Stimulated activated CD4-positive, alpha-beta T cell treated with anti-CD3 and anti-CD28 coated beads, Interleukin-1b, Interleukin-23, amount 100 ng/mL, for 4 hours (primary cell): ENCODE measurements around the gene HJURP.

Source experiments
- DNase-seq, 2 donors: peaks; one replicate each; pipeline ENCODE4 v3.0.0-alpha.2; 2020; ENCODE audit warnings: low read depth in 2 of 2

HJURP gene

DNA sequence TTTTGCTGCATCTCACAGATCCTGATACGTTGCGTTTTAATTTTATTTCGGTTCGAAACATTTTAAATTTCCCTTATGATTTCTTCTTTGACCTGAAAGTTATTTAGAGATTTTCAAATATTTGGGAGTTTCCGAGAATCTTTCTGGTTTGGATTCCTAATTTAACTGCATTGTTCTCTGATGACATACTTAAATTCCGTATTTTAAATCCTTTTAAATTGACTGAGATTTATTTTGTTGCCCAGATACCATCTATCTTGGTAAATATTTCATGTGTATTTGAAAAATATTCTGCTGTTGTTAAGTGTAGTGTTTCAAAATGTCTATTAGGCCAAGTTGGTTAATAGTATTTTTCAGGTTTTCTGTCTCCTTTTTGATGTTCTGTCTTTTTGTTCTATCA lies 38.5 kb downstream of the HJURP start:
- DNase-seq = no peak

DNA sequence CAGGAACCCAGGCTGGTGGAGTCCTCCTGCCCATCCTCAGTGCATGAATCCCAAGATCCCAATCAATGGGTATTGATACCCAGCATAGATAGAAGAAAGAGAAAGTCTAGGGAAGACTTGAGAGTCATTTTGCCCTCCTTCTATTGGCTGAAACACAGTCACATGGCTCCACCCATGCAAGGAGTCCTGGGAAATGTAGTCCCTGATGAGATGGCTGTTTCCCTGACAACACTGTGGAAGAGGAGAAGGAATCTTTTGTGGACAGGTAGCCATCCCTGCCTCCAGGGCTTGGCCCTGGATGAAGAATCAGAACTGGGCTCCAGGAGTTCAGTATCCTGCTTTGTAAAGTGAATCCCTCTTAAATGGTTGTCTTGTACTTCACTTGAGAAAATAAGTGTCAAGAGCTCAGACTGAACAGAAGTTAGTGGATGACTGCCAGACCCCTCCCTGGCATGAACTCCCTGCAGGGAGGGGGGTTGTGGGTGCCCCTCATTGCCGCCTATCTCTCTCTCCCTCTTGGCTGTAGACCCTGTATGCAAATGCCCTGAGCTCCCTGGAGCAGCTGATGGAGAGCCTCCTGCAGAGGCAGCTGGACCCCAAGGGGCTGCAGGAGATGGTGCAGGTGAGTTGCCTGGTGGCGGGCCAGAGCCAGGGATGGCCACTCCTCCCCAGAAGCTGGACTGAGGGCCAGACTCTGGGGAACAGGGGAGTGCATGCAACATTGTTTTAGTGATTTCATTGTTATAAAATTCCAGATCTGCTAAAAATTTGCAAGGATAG lies 40.1 kb downstream of the HJURP start:
- DNase-seq = no peak

DNA sequence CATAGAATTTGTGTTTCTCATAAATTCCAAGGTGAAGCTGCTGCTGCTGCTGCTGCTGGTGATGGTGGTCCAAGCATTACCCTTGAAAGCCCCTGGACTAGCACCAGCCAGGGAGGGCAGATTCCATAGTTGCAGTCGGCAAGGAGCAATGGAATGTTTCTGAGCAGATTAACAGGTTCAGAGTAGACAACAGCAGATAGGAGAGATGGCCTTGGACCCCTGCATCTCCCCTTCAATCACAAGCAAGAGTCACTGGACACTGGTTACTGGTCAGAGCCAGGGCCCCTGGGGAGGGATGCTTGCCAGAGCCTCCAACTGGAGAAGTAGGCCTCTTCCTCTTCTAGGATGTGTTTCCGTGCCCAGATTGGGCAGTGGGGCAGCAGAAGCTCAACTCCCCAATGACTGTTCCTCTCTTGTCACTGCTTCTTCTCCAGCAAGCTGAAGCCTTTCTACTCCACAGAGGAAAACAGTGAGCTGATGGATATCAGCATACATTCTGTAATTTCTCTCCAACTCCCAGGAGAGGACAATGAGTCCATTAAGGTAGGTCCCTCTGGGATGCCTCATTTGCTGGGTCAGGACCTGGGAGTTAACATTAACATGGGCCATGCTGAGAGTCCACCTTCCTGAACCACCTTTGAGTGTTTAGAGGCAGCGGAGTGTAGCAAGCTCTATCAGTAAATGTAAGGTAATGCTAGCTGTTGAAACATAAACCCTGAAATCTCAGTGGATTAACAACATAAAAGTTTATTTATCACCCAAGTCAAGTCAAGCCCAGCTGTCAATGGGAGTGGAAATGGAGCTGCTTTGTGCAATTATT lies 40.9 kb downstream of the HJURP start:
- DNase-seq = no peak

DNA sequence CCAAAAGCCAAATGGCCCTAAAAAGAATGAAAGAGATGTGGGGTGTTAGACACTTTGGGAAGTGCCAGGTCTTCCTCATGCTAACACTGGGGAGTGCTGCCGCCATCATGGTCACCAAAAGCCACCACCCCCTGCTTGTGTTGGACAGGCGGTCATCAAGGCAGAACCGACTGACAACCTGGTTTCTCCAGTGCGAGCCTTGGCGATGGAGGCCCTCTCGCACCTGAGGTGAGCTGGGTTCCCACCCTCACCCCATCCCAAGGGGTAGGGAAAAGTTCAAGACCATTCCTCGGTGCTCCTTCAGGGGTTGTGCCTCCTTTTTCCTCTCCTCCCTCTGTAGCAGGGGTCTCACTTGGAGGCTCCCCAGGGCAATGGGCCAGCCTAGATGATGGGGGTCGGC lies 42.6 kb downstream of the HJURP start:
- no peak for DNase-seq

DNA sequence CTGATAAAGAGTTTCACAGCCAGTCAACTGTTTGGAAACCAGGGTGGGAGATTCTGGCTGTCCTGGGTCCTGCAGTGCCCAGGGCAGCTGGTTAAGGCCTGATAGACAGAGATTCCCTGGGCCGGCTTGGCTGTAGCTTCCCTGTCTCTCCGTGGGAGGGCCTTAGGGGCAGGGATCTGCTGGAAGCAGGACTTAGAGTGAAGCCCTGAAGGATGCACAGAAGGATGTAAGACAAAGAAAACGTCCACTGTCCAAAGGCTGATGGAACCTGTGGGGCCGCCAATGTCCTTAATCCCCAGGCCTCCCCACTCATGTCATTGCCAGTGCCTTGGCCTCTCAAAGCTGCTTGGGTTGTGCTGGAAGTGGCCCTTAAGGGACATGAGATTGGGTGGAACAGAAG lies 43.2 kb downstream of the HJURP start:
- DNase-seq = no peak

DNA sequence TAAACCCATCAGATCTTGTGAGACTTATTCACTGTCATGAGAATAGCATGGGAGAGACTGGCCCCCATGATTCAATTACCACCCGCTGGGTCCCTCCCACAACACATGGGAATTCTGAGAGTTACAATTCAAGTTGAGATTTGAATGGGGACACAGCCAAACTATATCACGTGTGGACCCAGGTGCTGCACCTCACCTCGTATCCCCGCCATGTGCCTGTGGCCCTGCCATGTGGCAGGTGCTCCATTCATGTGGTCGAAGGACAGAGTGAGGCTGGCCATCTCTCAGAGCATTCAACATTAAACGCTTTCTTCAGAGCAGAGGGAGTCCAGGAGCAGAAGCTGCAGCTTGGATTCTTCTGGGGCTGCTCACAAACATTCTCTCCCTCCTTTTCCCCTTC lies 44.0 kb downstream of the HJURP start:
- DNase-seq = no peak

DNA sequence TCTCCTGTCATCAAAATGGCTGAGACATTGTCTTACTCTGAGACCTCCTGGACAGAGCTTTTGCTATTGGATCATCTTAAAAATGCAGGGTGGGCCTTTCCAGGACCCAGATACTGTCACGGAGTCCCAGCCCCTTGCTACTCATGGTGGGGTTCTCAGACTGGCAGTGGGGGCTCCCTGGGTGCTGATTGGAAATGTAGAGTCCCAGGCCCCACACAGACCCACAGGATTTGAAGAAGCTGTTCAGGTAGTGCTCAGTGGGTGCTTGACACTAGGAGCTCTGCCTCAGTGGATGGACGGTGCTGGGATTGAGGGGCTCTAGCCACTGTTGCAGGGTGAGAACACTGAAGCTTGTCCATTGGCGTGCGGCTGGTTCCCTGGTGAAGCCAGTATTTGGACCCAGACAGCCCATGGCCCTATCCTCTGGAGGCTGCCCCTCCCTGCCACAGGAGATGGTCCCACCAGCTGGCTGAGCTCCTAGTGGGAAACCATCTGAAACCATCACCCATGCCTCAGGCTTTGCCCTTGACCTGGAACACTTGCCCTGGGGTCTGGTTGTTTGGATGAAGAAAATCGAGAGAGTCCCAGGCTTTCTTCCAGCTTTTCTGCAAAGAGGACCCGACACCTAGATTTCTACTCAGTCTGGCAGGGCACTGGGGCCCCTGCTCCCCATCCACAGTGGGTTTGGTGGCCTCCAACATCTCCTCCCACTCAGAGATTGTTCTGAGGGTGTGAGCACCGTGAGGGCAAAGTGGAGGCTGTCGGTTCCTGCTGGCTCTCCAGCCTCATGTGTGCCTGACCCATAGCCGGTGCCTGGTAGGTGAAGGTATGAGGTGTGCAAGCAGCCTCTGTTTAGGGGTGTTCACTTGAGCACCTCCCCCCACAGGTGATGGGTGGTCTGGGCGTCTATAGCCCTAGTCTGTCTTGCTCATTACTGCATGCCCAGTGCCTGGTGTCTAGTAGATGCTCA lies 46.1 kb downstream of the HJURP start:
- DNase-seq = no peak

DNA sequence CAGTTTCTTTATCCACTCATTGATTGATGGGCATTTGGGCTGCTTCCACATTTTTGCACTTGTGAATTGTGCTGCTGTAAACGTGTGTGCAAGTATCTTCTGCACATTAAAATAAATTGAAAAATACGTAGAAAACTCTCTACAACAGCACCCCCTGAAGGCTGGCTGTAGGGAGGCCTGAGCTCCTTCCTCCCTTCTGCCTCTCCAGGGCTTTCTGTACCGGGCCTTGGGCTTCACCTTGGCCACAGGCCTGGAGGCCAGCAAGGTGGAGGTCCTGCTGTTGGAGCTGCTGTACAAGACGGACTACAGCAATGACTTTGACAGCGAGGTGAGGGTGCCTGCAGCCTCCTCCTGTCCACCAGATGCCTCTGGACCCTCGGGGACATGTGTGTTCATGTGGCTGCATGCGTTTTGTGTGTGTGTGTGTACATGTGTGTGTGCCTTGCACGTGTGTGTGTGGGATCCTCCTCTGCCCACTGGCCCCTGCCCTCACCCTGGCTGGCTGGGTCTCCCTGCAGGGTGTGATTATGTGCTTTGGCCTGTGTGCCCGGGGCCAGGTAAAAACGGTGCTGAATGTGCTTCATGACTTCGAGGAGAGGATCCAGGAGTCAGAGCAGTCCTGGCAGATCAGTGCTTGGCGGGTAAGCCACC lies 47.0 kb downstream of the HJURP start:
- no peak for DNase-seq

DNA sequence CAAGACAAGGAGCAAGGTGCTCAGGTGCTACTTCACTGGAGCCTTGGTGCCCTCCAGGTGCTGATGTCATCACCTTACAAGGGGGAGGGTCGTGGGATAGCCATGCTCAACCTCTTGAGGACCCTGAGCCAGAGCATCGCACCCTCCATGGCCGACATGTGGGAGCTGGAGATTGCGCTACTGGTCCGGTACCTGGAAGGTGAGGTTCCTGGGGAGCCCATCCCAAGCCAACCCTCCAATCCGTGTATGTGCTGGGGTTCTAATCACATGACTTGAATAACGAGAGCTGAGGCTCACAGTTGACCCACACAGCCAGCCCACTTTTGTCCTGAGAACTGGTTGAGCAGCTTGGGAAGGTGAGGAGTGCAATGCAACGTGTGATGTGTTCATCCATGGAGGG lies 50.3 kb downstream of the HJURP start:
- DNase-seq = no peak

DNA sequence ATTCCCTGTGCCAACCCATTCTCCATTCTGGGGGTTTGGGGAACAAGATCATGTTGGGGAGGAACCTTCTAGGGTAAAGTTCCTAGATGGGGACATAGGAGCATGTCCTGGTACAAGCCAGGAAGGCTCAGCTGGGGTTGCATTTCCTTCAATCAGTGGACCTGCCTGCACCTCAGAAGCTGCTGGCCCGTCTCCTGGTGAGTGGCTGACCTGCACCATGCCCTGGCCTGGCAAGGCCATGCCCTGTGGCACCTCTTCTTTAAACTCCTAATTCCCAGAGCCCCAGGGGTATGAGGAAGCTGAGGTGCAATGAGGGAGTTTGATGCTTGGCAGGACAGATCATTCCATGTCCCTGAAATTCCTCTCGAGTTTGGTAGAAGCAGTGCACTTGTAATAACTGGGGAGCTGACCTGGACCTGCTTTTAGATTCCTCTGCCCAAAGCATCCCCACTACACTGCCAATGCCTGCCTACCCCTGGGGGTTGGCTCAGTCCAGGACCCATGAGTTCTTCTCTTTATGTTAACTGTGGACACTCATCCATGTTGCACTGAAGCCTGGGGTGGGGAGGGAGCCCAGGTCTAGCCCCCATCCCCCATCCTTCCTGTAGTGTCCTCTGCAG lies 50.9 kb downstream of the HJURP start:
- no peak for DNase-seq

DNA sequence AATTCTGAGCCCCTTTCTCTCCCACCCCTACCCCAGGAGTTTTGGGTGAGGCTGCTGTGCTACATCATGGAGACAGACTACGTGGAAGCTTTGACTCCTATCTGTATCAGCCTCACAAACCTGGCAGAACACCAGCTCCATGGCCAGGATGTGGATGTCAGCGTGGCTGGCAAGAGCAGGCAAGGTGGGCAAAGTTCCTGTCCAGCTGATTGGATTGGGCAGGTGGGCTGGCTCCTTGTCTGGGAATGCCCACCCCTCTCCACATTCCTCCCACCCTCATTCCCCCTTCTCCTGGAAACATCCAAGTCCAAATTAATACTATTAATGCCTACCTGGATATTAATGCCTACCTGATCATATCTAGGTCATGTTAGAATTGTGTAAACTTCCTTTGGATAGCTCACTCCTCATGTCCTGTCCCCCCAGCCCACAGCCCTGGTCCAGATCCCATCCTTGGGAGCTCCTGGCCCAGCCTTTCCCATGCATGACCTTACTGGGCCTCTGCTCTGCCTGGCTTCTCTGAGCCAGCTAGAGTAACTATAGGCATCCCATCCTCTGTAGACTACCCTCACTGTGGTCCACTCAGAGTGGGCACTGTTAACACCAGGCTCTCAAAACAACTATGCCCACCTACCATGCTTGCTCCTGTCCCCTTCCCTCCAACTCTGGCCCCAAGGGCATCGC lies 52.1 kb downstream of the HJURP start:
- DNase-seq = no peak

DNA sequence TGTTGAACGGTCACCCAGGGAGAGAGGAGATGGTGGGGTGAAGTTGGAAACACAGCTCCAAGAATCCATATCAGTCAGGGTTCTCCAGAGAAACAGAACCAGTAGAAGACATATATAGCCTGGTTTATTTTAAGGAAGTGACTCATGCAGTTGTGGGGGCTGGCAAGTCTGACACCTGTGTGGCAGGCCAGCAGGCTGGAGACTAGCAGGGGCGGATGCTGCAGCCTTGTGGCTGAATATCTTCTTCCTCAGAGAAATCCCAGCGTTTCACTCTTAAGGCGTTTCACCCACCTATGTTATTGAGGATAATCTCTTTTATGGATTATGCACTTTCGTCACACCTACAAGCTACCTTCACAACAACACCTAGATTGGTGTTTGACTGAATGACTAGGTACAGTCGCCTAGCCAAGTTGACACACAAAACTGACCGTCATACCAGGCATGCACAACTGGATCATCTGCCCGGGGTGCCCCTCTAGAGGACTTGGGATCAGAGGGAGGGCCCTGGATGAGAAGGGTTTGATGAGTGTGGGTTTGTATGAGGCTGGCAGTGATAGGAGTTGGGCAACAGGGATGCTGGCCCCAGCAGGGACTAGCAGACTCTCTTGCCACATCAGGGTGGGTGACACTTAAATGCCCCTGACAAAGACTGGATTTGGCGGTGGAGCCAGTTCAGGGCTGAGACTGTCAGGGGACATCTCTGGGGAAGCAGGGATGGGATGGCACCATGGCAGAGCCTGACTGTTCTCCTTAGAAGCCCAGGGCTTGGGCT lies 52.8 kb downstream of the HJURP start:
- no peak for DNase-seq

DNA sequence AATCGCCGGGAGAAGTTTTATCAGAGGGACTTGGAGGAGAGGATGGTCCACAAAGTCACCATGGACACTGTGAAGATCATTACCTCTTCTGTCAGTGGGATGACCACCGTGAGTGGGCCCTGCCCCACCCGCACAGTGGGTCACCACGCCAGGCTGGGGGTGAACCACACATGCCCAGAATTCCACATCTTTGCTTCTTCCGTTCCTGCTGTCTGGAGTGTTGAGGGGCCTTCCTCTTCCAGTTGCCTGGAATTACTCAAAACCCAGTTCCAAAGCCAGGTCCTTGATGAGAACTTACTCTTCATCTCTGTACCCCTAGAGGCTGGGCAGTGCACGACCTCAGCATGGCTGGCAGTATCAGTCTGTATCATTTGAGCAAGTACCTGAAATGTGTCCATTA lies 54.1 kb downstream of the HJURP start:
- DNase-seq = no peak

DNA sequence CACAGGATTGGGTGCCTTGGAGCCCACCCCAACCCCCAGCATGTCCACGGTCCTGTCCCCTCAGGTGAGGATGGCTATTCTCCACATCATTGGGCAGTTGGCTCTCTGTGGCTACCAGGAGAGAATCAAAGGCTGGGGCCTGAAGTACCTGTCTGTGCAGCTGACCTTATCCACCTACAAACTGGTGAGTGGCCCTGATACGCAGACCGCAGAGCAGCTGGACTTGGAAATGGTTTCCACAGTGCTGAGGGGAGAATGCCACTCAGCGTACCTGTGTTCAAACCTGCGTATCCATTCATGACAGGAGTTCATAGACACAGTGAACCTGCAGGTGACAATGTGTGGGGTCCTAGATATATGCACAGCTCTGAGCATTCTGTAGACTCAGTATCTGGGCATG lies 54.6 kb downstream of the HJURP start:
- DNase-seq = no peak

DNA sequence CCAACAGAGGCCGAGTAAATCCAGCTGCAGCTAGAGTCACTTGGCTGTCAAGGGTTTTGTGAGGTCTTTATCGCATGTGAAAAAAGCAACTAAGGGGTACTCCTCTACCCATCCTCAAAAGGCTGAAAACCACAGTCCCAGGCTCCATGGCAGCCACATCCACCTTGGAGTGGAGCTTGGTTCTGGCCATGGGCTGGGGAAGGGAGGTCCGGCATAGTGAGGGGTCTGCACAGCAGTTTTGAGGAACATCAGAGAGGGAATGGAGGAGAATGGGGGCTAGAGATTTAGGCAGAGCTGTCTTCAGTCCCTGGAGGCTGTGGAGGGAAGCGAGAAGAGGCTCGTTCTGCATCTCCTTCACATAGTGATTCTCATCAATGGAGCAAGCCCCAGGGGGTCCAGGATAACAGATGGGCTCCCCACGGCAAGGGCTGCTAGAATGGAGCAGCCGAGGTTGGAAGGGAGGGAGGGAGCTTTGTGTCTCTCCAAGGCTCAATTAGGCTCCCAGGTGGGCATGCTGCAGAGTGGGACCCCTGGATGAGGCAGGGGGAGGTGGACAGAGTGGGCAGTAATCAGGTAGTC lies 55.2 kb downstream of the HJURP start:
- no peak for DNase-seq

DNA sequence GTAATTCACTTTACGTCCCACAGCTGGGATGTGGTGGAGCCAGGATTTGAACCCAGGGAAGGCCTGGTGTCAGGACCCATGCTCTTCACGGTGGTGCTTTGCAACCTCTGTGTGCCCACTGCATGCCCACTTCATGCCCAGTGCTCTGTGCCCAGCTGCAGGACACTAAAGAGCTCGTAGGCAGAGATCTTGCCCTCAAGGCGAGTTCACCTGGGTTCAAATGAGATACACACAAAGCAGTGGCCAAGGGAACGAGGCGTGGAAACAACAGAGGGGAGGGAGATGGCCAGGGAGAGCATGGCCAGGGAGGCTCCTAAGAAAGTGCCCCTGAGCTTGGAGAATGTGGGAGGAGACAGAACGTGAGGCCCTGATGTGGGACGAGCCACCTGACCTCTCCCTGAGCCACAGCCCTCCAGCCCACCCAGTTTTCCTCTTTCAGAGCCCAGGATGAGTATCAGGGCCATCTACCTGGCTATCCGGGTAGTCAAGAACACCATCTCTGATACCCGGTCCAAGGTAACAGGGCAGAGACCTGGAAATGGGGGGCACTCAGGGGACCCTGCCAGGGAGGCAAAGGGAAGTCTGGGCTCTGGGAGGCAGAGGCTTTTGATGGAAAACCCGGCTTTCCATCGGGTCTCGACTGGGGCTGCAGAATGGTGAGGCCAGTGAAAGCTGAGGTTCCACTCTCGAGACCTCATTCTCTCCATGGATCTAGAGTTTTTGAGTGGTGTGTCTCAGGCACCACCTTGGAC lies 55.8 kb downstream of the HJURP start:
- no peak for DNase-seq

DNA sequence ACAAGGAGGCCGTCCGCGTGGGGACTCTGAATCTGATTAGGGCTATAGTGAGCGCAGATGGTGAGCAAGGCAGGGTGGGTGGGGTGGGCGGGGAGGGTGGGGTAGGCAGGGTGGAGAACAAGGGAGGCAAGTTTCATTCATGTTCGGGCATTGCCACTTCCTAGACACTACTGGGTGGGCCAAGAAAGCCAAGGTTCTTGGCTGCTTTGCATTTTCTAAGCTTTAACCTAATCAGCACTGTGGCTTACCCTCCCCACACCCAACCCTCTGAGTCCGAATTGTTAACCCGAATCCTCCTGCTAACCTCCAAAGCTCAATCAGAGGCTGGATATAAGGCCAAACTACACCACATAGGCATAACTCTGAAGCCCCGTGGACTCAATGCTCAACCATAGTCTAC lies 58.1 kb downstream of the HJURP start:
- DNase-seq = no peak

DNA sequence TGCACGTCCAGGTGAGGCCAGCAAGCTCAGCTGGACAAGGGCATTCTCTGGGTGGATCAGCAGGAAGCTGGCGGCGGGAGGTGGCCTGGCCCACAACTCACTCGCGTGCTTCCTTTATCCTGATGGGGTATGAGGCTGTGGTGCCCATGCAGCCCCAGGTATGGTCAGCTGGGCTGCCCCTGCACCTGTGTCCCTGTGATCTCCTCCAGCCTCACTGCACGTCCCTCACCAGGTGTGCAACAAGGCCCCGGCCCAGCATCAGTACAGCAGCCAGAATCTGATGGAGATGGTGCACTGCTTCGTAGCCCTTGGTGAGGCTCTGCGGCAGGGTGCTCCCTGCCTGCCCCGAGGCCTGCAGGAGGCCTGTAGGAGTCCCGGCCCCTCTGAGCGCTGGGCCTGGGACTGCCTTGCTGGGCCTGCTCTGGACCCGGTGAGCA lies 58.6 kb downstream of the HJURP start:
- no peak for DNase-seq
